ENCODE results near the gene BAIAP2L2.

BAIAP2L2 gene

GRCh38 chr22:38086942-38087341 is 23.5 kb downstream of the BAIAP2L2 start:
- no peak for TF ChIP-seq FOXP2 (optimal IDR thresholded peaks at IDR 0.05; ENCODE audit: borderline replicate concordance, extremely low read depth, extremely low read length, insufficient read depth)
- TF ChIP-seq TAF1 (IDR thresholded peaks at IDR 0.05; ENCODE audit: borderline replicate concordance, insufficient read depth, low read length), result no peak
- TF ChIP-seq, protein P1, sequence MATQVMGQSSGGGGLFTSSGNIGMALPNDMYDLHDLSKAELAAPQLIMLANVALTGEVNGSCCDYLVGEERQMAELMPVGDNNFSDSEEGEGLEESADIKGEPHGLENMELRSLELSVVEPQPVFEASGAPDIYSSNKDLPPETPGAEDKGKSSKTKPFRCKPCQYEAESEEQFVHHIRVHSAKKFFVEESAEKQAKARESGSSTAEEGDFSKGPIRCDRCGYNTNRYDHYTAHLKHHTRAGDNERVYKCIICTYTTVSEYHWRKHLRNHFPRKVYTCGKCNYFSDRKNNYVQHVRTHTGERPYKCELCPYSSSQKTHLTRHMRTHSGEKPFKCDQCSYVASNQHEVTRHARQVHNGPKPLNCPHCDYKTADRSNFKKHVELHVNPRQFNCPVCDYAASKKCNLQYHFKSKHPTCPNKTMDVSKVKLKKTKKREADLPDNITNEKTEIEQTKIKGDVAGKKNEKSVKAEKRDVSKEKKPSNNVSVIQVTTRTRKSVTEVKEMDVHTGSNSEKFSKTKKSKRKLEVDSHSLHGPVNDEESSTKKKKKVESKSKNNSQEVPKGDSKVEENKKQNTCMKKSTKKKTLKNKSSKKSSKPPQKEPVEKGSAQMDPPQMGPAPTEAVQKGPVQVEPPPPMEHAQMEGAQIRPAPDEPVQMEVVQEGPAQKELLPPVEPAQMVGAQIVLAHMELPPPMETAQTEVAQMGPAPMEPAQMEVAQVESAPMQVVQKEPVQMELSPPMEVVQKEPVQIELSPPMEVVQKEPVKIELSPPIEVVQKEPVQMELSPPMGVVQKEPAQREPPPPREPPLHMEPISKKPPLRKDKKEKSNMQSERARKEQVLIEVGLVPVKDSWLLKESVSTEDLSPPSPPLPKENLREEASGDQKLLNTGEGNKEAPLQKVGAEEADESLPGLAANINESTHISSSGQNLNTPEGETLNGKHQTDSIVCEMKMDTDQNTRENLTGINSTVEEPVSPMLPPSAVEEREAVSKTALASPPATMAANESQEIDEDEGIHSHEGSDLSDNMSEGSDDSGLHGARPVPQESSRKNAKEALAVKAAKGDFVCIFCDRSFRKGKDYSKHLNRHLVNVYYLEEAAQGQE (IDR thresholded peaks at IDR 0.05; ENCODE audit: insufficient read depth in 1 of 2, low read depth in 2 of 2, low read length in 2 of 2), result no peak
- no peak for TF ChIP-seq SIN3A (IDR thresholded peaks at IDR 0.05; ENCODE audit: borderline replicate concordance, insufficient read depth, low read length)
- no peak for TF ChIP-seq POLR2AphosphoS5 (IDR thresholded peaks at IDR 0.05; ENCODE audit: low read depth, low read length)

DNA sequence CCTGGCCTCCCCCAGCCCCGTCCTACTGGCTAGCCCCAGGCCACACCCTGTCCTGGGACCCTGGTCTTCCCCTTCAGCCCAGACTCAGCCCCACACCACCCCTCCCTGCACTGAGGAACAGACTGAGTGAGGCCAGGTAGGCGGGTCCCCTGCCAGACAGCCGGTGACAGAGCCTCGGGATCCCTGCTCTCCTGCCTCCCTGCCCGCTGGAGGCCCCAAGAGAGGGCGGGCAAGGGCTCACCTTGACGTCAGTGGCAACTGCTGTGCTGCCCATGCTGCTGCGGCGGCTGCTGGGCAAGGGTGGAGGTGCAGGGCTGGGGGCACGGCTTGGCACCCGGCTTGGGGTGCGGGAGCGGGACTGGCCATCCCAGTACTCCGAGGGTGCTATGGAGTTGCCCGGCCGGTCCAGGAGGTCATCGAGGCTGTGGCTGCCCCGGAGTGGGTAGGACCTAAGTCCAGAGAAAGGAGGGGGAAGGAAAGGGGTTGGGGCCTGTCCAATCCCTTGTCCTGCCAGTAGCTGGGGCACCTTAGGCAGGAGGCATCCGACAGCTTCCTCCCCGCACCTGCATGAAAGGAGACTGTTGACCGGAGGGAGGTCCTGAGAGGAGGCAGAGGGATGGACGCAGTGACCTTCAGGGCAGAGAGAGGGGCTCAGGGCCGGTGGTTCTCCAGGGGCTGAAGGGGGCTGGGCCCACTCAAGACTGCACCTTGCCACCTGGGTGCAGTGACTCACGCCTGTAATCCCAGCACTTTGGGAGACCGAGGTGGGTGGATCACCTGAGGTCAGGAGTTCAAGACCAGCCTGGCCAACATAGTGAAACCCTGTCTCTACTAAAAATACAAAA is 24.3 kb downstream of the BAIAP2L2 start:
- TF ChIP-seq, protein P1 (IDR thresholded peaks at IDR 0.05; ENCODE audit: insufficient read depth in 1 of 2, low read depth in 2 of 2, low read length in 2 of 2), result no peak
- TF ChIP-seq POLR2AphosphoS5 (IDR thresholded peaks at IDR 0.05; ENCODE audit: low read depth, low read length) (no peak), SIN3A (IDR thresholded peaks at IDR 0.05; ENCODE audit: borderline replicate concordance, insufficient read depth, low read length) (no peak), TAF1 (IDR thresholded peaks at IDR 0.05; ENCODE audit: borderline replicate concordance, insufficient read depth, low read length) (no peak), FOXP2 (optimal IDR thresholded peaks at IDR 0.05; ENCODE audit: borderline replicate concordance, extremely low read depth, extremely low read length, insufficient read depth) (no peak)

- TF ChIP-seq, protein P1 (IDR thresholded peaks at IDR 0.05; ENCODE audit: insufficient read depth in 1 of 2, low read depth in 2 of 2, low read length in 2 of 2), result no peak
- no peak for TF ChIP-seq SIN3A (IDR thresholded peaks at IDR 0.05; ENCODE audit: borderline replicate concordance, insufficient read depth, low read length)
- no peak for TF ChIP-seq POLR2AphosphoS5 (IDR thresholded peaks at IDR 0.05; ENCODE audit: low read depth, low read length)
- TF ChIP-seq TAF1 (IDR thresholded peaks at IDR 0.05; ENCODE audit: borderline replicate concordance, insufficient read depth, low read length), result no peak
- TF ChIP-seq FOXP2 (optimal IDR thresholded peaks at IDR 0.05; ENCODE audit: borderline replicate concordance, extremely low read depth, extremely low read length, insufficient read depth), result no peak
Measured at GRCh38 chr22:38085501-38085900, 25.0 kb downstream of the BAIAP2L2 start.

- TF ChIP-seq SIN3A (IDR thresholded peaks at IDR 0.05; ENCODE audit: borderline replicate concordance, insufficient read depth, low read length) (no peak), FOXP2 (optimal IDR thresholded peaks at IDR 0.05; ENCODE audit: borderline replicate concordance, extremely low read depth, extremely low read length, insufficient read depth) (no peak), POLR2AphosphoS5 (IDR thresholded peaks at IDR 0.05; ENCODE audit: low read depth, low read length) (no peak), TAF1 (IDR thresholded peaks at IDR 0.05; ENCODE audit: borderline replicate concordance, insufficient read depth, low read length) (no peak)
- TF ChIP-seq, protein P1 (IDR thresholded peaks at IDR 0.05; ENCODE audit: insufficient read depth in 1 of 2, low read depth in 2 of 2, low read length in 2 of 2), result no peak
Measured at GRCh38 chr22:38085056-38085455, 25.4 kb downstream of the BAIAP2L2 start.

All from PFSK-1 (cell line).